ENCODE results near the gene CCR5. TPM values are rescaled to one million over a fixed set of nuclear protein-coding genes. Genes with fewer than 3 reads are reported as not detected.

CCR5 gene
- total and polyA plus RNA-seq, 2 of the 8 experiments (the other 6 are each of a cell fraction or from before 2014, with no cell fraction given): not detected

GRCh38 chr3:46395766-46396530 is 25.2 kb downstream of the CCR5 start (continued):
- no peak for TF ChIP-seq CREB1 (IDR thresholded peaks at IDR 0.05)
- no peak for TF ChIP-seq SP2 (IDR thresholded peaks at IDR 0.05; ENCODE audit: low read length)
- no peak for TF ChIP-seq SIRT6 (IDR thresholded peaks at IDR 0.05; ENCODE audit: low read length)
- TF ChIP-seq NRF1 (IDR thresholded peaks at IDR 0.05; ENCODE audit: low read depth, low read length): no peak
- TF ChIP-seq POLR2A (IDR thresholded peaks at IDR 0.05; ENCODE audit: control extremely low read depth in 1 of 2, low read depth in 2 of 2, low read length in 2 of 2): no peak
- TF ChIP-seq KDM1A (IDR thresholded peaks at IDR 0.05; ENCODE audit: borderline replicate concordance, low read length): no peak
